ES-I3 (cell line): ENCODE data around the gene TAF6L.
A peak's percentile ranks its signal among the peaks of the same experiment; 100 is the strongest.
"Not testable (repeated sequence)": the region's sequence is repeated elsewhere in the genome, so short reads cannot be mapped to it uniquely, and the experiment has no call there.

ENCODE experiments used
- H3K36me3 ChIP-seq: 2 replicates; pipeline ENCODE4 v1.6.1; 2013; ENCODE audit warnings: mild to moderate bottlenecking, low read length, control low read depth, moderate library complexity; ENCODE audit not compliant: insufficient read depth
- H3K4me1 ChIP-seq: 2 replicates; pipeline ENCODE4 v1.6.1; 2013; ENCODE audit warnings: mild to moderate bottlenecking, control low read depth, low read length; ENCODE audit not compliant: insufficient read depth
- H3K9ac ChIP-seq: 2 replicates; pipeline ENCODE4 v1.6.1; 2013; ENCODE audit warnings: low read depth, mild to moderate bottlenecking, low read length, moderate library complexity
- H3K9me3 ChIP-seq: 2 replicates; pipeline ENCODE4 v1.6.1; 2013; ENCODE audit warnings: mild to moderate bottlenecking, low read length, moderate library complexity; ENCODE audit not compliant: control insufficient read depth, insufficient read depth

Gene TAF6L

DNA sequence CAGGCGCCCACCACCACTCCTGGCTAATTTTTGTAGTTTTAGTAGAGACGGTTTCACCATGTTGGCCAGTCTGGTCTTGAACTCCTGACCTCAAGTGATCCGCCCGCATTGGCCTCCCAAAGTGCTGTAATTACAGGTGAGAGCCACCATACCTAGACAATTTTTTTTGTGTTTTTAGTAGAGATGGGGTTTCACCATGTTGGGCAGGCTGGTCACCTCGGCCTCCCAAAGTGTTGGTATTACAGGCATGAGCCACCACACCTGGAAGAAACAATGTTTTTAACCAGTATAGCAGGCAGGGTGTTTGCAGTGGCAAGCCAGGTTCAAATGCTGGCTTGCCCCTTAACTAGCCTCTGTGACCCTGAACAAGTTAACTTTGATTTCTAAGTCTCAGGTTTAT is 21.3 kb upstream of the TAF6L start:
- not testable (repeated sequence) for H3K9me3 ChIP-seq, H3K9ac ChIP-seq, H3K4me1 ChIP-seq
- H3K36me3 ChIP-seq = peaks cover 16% of the 10 kb centered on the region

DNA sequence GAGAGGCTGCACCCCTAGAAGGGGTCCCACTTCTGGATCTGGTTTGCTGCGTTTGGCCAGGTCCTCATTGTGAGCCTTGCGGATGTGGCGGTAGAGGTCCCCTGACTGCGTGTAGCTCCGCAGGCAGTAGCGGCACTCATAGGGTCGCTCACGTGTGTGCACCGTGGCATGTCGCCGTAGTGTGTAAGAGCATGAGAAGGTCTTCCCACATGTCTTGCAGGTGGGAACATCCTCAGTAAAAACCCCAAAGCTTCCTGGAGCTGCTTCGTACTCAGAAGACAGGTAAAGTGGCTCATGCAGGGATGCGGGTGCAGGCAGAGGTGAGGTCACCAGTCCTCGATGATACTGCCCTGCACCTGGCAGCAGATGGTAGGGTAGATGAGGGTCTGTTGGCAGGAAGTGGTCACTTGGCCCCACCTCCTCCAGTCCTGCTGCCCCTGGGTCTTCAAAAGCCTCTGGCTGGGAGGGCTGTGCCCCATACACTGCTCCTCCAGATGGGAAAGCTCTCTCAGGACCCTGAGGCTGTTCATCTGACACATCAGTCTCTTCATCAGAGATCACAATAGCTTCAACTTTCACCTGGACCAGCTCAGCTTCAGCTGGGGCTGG is 18.9 kb upstream of the TAF6L start:
- peaks cover 16% of the 10 kb centered on the region for H3K36me3 ChIP-seq
- no peak overlapping the region for H3K9ac ChIP-seq
- H3K9me3 ChIP-seq = no peaks in the 10 kb centered on the region
- no peaks in the 10 kb centered on the region; the same call in none of the 2 replicates for H3K4me1 ChIP-seq

DNA sequence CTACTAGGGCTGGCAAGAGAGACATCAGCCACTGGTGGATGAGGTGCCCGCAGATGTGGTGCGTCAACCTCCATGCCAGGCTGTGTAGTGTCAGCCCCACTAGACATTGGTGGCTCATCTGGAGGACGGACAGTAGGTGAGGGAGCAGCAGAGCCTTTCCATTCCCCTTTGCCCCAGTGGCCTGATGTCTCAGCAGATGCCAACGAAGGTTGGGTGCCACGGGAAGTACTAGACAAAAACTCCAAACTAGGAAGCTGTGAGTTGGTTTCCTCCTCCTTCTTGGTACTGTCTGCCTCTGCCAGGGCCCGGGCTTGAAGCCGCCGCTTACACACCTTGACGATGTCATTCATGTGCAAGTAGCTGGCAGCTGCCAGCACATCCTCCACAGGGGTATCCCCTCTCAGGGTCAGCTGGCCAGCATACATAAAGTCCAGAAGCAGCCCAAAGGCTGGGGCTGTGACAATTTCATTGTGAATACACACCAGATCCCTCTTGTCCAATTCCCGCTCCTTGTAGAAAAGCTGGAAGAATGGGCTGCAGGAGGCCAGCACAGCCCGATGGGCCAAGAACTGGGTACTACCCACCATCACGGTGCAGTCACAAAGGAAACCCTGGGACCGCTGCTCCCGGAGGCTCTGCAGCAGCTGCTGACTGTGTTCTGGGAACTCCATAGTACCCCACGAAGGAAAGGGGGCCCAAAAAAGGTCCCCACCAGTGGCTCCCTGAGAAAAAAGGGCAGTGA is 18.0 kb upstream of the TAF6L start:
- H3K36me3 ChIP-seq = peaks cover 16% of the 10 kb centered on the region
- no peaks in the 10 kb centered on the region; the same call in none of the 2 replicates for H3K4me1 ChIP-seq
- H3K9ac ChIP-seq = peak overlapping the region; percentile 74; the same call in 1 of the 2 replicates
- H3K9me3 ChIP-seq = no peaks in the 10 kb centered on the region

DNA sequence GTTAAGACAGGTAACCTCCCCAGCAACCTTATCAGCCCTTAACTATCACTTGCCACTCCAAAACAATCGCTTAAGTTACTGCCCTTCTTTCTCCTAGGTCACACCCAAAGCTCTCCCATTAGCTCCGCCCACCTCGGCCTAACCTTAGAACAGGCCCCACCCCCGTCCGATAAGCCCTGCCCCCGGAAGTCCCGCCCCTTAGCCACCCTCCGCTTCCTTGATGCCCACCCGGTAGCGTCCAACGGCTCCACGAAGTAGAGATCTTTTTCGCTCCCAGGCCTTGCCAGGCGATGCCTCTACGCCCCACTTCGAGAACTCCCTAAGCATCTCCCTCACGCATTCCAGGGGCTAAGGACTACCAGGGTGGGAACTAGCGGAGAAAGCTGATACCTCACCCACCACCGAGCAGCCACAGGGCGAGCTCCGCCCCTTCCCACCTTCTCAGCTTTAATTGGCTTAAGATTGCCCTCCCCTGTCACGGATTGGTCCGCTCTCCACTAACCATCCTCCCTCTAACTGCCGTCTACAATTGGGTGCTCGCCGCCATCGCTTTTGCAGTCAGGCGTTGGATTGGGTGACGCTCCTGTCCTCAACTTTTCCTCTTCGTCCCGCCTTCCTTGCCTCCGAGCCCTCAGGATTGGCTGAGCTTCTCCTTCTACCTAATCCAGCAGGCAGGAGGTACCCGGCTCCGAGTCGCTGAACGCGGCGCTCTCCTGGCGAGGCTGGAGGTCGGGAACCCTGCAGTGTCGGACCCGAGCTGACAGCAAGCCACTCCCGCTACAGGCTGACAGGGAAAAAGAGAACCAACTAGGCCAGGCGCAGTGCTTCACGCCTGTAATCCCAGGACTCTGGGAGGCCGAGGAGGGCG is 17.2 kb upstream of the TAF6L start, which contains the start of gene ZBTB3:
ZBTB3 (minus strand) TSS at position 425 of the 868 bp plus-strand sequence. CDS start 496 bp downstream, outside the sequence.
- peak within 1 kb of the TSS; percentile 74 for H3K9ac ChIP-seq
- H3K4me1 ChIP-seq = peaks cover under 1% of the 10 kb centered on the region
- peaks cover 15% of the 10 kb centered on the region for H3K36me3 ChIP-seq
- no peaks in the 10 kb centered on the region for H3K9me3 ChIP-seq

DNA sequence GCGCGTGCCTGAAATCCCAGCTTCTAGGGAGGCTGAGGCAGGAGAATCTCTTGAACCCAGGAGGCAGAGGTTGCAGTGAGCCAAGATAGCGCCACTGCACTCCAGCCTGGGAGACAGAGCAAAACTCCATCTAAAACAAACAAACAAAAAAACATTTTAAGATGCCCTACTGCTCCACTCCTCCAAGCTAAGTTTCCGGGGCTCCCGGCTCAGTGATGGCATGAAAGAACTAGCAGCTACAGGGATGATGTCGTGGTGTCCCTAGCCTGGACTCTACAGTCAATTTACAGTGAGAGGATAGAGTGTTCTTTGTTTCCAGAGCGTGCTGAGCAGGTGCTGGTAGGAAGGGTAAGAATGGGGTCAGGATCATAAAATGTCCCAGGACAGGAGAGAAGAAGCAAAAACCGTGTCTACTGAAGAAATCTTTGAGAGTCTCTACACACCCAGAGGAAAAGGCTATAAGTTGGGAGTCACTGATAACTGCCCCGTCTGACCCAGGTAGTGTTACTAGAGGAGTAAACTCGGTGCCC is 16.0 kb upstream of the TAF6L start:
- H3K9ac ChIP-seq = no peak overlapping the region
- peaks cover 10% of the 10 kb centered on the region for H3K36me3 ChIP-seq
- peaks cover 3% of the 10 kb centered on the region for H3K4me1 ChIP-seq
- no peaks in the 10 kb centered on the region for H3K9me3 ChIP-seq

DNA sequence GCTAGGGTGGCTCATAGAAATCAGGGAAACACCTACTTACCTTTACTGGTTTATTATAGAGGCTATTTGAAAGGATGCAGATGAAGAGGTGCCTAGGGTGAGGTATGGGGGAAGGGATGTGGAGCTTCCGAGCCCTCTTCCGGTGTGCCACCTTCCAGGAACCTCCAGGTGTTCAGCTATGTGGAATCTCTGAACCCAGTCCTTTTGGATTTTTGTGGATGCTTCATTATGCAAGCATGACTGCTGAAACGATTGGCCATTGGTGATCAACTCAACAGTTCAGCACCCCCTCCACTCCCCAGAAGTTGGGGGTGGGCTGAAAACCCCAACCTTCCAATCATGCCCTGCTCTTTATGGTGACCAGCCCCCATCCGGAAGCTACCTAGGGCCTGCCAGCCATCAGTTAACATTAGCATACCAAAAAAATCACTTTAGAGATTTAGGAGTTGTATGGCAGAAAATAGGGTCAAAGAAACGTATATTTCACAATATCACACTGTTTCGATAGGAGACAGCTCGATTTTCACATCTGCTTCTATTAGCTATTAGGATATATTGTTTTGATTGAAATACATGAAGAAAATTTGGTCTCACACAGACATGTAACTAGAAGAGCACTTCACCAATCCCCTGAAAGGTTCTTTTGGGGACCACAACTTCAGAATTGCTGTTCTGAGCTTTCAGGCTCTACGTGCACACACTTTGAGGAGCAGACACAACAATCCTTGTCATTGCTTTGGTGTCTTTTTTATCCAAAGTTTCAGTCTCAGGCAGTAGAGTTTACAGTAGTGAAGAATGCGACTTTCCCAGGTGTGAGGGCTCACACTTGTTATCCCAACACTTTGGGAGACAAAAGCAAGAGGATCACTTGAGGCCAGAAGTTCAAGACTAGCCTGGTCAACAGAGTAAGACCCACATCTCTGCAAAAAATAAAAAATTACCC is 13.1 kb upstream of the TAF6L start:
- H3K9me3 ChIP-seq = no peaks in the 10 kb centered on the region
- peaks cover 7% of the 10 kb centered on the region; the same call in 1 of the 2 replicates for H3K36me3 ChIP-seq
- peak overlapping the region; percentile 45 for H3K9ac ChIP-seq
- H3K4me1 ChIP-seq = peaks cover 6% of the 10 kb centered on the region

DNA sequence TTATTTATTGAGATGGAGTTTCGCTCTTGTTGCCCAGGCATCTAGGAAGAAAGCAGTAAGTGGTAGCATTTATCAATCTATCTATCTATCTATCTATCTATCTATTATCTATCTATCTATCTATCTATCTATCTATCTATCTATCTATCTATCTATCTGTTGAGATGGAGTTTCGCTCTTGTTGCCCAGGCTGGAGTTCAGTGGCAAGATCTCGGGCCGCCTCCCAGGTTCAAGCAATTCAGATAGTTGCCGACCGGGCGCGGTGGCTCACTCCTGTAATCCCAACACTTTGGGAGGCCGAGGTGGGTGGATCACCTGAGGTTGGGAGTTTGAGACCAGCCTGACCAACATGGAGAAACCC is 10.3 kb upstream of the TAF6L start:
- Histone ChIP-seq H3K36me3 (peaks cover 12% of the 10 kb centered on the region; the same call in 1 of the 2 replicates), H3K9ac (peak overlapping the region; percentile 22; the same call in 1 of the 2 replicates)
- H3K9me3 ChIP-seq, H3K4me1 ChIP-seq: not testable (repeated sequence)

DNA sequence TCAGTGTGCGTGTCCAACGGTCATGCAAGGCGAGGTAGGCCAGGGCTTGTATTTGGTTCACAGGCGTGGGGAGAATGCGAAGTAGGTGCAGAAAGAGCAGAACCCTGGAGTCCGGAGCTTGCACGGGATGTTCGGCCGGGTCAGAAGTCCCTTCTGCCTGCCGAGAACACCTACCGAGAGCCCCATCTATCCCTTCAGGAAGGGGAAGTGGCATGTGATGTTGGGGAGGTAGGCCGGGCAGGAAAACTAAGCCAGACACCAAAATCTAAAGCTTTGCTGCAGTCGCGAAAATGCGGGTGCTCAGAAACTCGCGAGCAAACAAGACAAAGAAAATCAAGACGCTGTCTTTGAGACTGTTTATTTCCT is 435 bp upstream of the TAF6L start:
- Histone ChIP-seq H3K9ac (peak overlapping the region; percentile 66), H3K36me3 (peaks cover 7% of the 10 kb centered on the region), H3K4me1 (no peaks in the 10 kb centered on the region; the same call in 1 of the 2 replicates), H3K9me3 (no peaks in the 10 kb centered on the region)

DNA sequence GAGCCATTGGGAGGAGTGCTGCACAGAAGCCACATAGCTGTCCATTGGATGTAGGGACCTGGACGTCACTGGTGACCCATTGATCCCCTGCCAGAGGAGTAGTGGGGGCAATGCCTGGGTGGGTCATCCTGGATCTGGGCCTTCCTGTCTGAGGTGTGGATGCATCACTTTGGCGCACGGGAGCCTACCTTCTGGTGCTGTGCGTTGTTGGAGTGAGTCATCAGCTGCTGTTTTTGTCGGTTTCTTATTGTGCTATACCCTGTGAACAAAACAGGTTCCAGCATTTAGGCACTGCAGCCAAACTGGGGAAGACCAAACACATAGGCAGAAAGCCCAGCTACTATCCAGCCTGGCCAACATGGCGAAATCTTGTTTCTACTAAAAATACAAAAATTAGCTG is 3.2 kb downstream of the TAF6L start:
- no peak overlapping the region for H3K9ac ChIP-seq
- H3K4me1 ChIP-seq = no peaks in the 10 kb centered on the region; the same call in 1 of the 2 replicates
- H3K36me3 ChIP-seq = peaks cover 9% of the 10 kb centered on the region; the same call in 1 of the 2 replicates
- H3K9me3 ChIP-seq = no peaks in the 10 kb centered on the region

DNA sequence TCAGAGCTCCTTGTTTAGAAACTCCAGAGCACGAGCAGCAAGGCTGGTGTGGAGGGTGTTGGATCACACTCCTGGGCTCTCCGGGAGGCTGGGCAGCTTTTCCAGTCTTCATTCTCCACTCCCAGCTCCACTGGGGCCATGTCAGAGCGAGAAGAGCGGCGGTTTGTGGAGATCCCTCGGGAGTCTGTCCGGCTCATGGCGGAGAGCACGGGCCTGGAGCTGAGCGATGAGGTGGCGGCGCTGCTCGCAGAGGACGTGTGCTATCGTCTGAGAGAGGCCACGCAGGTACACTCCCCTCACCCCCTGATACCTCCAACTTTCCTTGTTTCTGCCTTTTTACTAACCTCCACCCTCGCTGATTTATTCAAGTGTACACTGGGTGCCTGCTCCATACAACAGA is 4.5 kb downstream of the TAF6L start:
- Histone ChIP-seq H3K4me1 (no peaks in the 10 kb centered on the region), H3K36me3 (peaks cover 9% of the 10 kb centered on the region; the same call in 1 of the 2 replicates), H3K9ac (no peak overlapping the region), H3K9me3 (no peaks in the 10 kb centered on the region)

DNA sequence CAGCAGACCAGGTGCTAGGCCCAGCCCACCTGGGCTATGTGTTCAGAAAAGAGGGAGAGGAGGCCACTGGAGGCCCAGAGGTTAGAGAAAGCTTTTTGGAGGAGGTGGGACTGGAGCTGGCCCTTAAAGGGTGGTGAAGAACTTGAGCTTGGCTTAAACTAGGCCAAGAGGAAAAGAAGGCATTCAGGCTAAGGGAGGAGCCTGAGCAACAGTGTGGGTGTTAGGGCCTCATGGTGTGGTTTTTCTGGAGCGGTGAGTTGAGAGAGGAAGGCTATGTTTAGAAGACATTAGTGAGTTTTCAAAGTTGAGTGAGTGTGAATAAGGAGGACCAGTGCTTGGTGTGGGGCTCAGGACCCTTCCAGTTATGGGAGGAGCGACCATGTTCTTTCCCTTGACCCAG is 6.2 kb downstream of the TAF6L start:
- Histone ChIP-seq H3K36me3 (peaks cover 9% of the 10 kb centered on the region; the same call in 1 of the 2 replicates), H3K9me3 (no peaks in the 10 kb centered on the region), H3K4me1 (no peaks in the 10 kb centered on the region), H3K9ac (no peak overlapping the region)

DNA sequence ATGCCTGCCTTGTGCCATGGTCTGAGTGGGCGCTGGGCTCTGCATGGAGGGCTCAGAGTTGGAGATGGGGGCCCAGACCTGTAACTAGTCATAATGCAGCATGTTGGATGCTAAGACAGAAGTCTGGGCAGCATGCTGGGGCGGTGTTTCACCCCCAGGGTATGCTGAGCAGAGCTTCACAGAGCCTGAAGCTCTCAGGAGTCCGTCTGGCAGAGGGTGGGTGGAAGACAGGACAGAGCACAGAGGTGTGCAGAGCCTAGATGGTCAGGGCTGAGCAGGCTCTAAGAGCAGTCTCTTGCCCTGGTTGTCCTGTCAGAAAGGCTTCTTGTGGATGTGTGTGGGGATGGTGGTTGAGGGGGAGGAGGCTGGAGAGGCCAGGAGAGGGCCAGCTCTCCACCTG is 7.2 kb downstream of the TAF6L start:
- H3K9me3 ChIP-seq = no peaks in the 10 kb centered on the region
- peaks cover 9% of the 10 kb centered on the region; the same call in 1 of the 2 replicates for H3K36me3 ChIP-seq
- H3K9ac ChIP-seq = no peak overlapping the region
- no peaks in the 10 kb centered on the region for H3K4me1 ChIP-seq

DNA sequence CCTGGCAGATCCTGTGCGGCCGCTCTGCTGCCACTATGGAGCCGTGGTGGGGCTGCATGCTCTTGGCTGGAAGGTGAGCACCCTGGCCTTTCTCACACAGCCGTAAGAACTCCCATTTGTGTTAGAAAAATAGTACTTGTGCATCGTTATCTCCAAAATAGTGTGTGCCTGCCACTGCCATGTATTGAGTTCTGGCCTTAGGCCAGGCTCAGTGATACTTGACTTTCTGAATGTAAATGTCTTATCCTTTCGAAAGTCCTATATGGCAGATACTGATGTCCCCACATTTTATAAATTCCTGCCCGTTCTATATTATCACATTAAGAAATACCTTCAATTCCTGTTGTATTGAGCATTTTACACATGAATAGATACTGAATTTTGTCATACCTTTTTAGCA is 11.6 kb downstream of the TAF6L start:
- Histone ChIP-seq H3K4me1 (no peaks in the 10 kb centered on the region), H3K9ac (no peak overlapping the region), H3K36me3 (peaks cover 3% of the 10 kb centered on the region; the same call in 1 of the 2 replicates), H3K9me3 (no peaks in the 10 kb centered on the region)
